Fibroblast of mammary gland (primary cell): ENCODE results near the gene CPM.

Source experiments
- DNase-seq: peaks from one replicate; pipeline ENCODE4 v3.0.0-alpha.2; 2010; ENCODE audit warnings: low read depth
- H3K4me3 ChIP-seq: 2 replicates; pipeline ENCODE4 v1.5.1; 2011; ENCODE audit warnings: low read depth, mild to moderate bottlenecking, low read length, moderate library complexity; ENCODE audit not compliant: control insufficient read depth
- CTCF ChIP-seq: conservative IDR thresholded peaks from 2 replicates; pipeline ENCODE4 v1.5.1; 2011; ENCODE audit warnings: low read depth, low read length, inconsistent platforms; ENCODE audit not compliant: control insufficient read depth, insufficient read depth

The CPM gene

GRCh38 chr12:68855111-68855510 lies 77.9 kb downstream of the CPM start:
- H3K4me3 ChIP-seq = no peak overlapping the region
- DNase-seq = no peak
- no peak for TF ChIP-seq CTCF

GRCh38 chr12:68854554-68854953 lies 78.4 kb downstream of the CPM start:
- no peak for TF ChIP-seq CTCF
- no peak overlapping the region for H3K4me3 ChIP-seq
- no peak for DNase-seq

- no peak overlapping the region for H3K4me3 ChIP-seq
- no peak for TF ChIP-seq CTCF
- DNase-seq = no peak
Observed at GRCh38 chr12:68854078-68854468, 78.9 kb downstream of the CPM start.

- no peak for DNase-seq
- TF ChIP-seq CTCF = no peak
- H3K4me3 ChIP-seq = no peak overlapping the region
Observed at GRCh38 chr12:68853396-68854077, 79.4 kb downstream of the CPM start.

- no peak for TF ChIP-seq CTCF
- DNase-seq = no peak
- no peak overlapping the region for H3K4me3 ChIP-seq
Observed at GRCh38 chr12:68851592-68852306, 81.2 kb downstream of the CPM start.

GRCh38 chr12:68850390-68850789 lies 82.6 kb downstream of the CPM start:
- H3K4me3 ChIP-seq = no peak overlapping the region
- DNase-seq = no peak
- TF ChIP-seq CTCF = no peak
